HepG2 (cell line): ENCODE measurements around the gene DEFB123. TPM values are rescaled to one million over a fixed set of nuclear protein-coding genes. Genes with fewer than 3 reads are reported as not detected.

ENCODE experiments used
- ATAC-seq: fragments of 200-7000 bp; cut with Tn5 transposase; 3 replicates; pipeline ENCODE4 v1.9.1; 2020; ENCODE audit warnings: mild to moderate bottlenecking, moderate library complexity
- BruUV-seq: library from RNA; stranded (reverse); fragments of 400-500 nt; replicated peaks from 2 replicates; lab custom pipeline; 2021; lab: Mats Ljungman, UMichigan
- CTCF ChIA-PET: fragments of 300-600 bp; formaldehyde crosslinking; extraction: SDS; loops from one replicate; lab custom pipeline; 2021; ENCODE audit warnings: low total read pairs, inconsistent platforms, low intra/inter-chr PET ratio; lab: Yijun Ruan, JAX
- POLR2A ChIA-PET: fragments of 350-600 bp; sonication (Branson Sonifier 250); formaldehyde crosslinking; loops from one replicate; lab custom pipeline; 2020; ENCODE audit warnings: antibody characterized with exemption, inconsistent platforms; lab: Yijun Ruan, JAX
- DNase-seq: peaks from one replicate; pipeline ENCODE4 v3.0.0-alpha.2; 2015; ENCODE audit warnings: low spot score
- FAIRE-seq: peaks from 3 replicates; lab custom pipeline; 2011; peaks lifted over from hg19 to GRCh38; lab: Jason Lieb, UNC
- H2AFZ ChIP-seq: one replicate; pipeline ENCODE4 v1.6.1; 2011; ENCODE audit warnings: low read length, inconsistent platforms
- H3K27ac ChIP-seq: fragments of 300-600 bp; 3 replicates; pipeline ENCODE4 v1.8.0; 2011; ENCODE audit warnings: mixed run types, mild to moderate bottlenecking, mixed read lengths, low read length, inconsistent platforms; ENCODE audit not compliant: insufficient read depth; ENCODE audit errors: extremely low read length
- H3K27me3 ChIP-seq, 2 experiments: fragments of 200-600 bp in 1 of 2; 2 replicates in 1 of 2; 3 replicates in 1 of 2; pipeline versions ENCODE4 v1.6.0 to v1.8.0; 2011; ENCODE audit warnings: low read length in 2 of 2, mild to moderate bottlenecking in 2 of 2, moderate library complexity in 2 of 2, inconsistent platforms in 1 of 2; ENCODE audit not compliant: insufficient read depth in 2 of 2, control insufficient read depth in 1 of 2
- H3K36me3 ChIP-seq, 2 experiments: fragments of 200-600 bp in 1 of 2; replicated peaks in 1 of 2; 2 replicates in 1 of 2; 3 replicates in 1 of 2; pipeline versions ENCODE4 v1.5.1 to v1.8.0; 2011; ENCODE audit warnings: low read length in 2 of 2, inconsistent platforms in 1 of 2; ENCODE audit not compliant: insufficient read depth in 2 of 2, control insufficient read depth in 1 of 2
- H3K4me1 ChIP-seq: 2 replicates; pipeline ENCODE4 v1.5.1; 2012; ENCODE audit warnings: low read length, inconsistent platforms; ENCODE audit not compliant: insufficient read depth
- H3K4me2 ChIP-seq: 2 replicates; pipeline ENCODE4 v1.6.0; 2011; ENCODE audit warnings: low read depth, low read length, inconsistent platforms
- H3K4me3 ChIP-seq, 3 experiments: fragments of 200-600 bp in 1 of 3; sonication (generic), shearing (Covaris generic) in 1 of 3; replicated peaks in 1 of 3; 2 replicates each; pipeline ENCODE4 v1.5.1; 2011 to 2016; ENCODE audit warnings: low read length in 3 of 3, inconsistent platforms in 2 of 3, low read depth in 2 of 3, mild to moderate bottlenecking in 2 of 3, control low read depth in 1 of 3, mixed read lengths in 1 of 3; ENCODE audit not compliant: insufficient read depth in 1 of 3
- H3K79me2 ChIP-seq: one replicate; pipeline ENCODE4 v1.6.1; 2011; ENCODE audit warnings: low read length, inconsistent platforms; ENCODE audit not compliant: insufficient read depth
- H3K9ac ChIP-seq: 2 replicates; pipeline ENCODE4 v1.6.0; 2011; ENCODE audit warnings: mild to moderate bottlenecking, low read depth, low read length, inconsistent platforms; ENCODE audit not compliant: insufficient read depth
- H3K9me3 ChIP-seq: 2 replicates; pipeline ENCODE4 v1.5.1; 2012; ENCODE audit warnings: mild to moderate bottlenecking, low read length
- H4K20me1 ChIP-seq: 2 replicates; pipeline ENCODE4 v1.6.0; 2011; ENCODE audit warnings: inconsistent platforms, mild to moderate bottlenecking, low read length, moderate library complexity; ENCODE audit not compliant: insufficient read depth
- ARID4A ChIP-seq: sonication (generic); formaldehyde crosslinking; IDR thresholded peaks from 2 replicates; pipeline ENCODE4 v1.5.0; 2020; ENCODE audit warnings: mild to moderate bottlenecking, missing genetic modification reagents, borderline replicate concordance
- ATF1 ChIP-seq: IDR thresholded peaks from 2 replicates; pipeline ENCODE4 v1.6.1; 2016; ENCODE audit warnings: mild to moderate bottlenecking, control low read depth
- GATAD1 ChIP-seq: IDR thresholded peaks from 2 replicates; pipeline ENCODE4 v1.6.1; 2016; ENCODE audit warnings: missing genetic modification reagents, missing compliant biosample characterization
- MIER3 ChIP-seq: IDR thresholded peaks from 2 replicates; pipeline ENCODE4 v1.6.1; 2016; ENCODE audit warnings: missing compliant biosample characterization, borderline replicate concordance
- RARG ChIP-seq: sonication (generic); formaldehyde crosslinking; IDR thresholded peaks from 2 replicates; pipeline ENCODE4 v1.4.0; 2020; ENCODE audit warnings: low read depth, mild to moderate bottlenecking, missing genetic modification reagents
- SSRP1 ChIP-seq: IDR thresholded peaks from 2 replicates; pipeline ENCODE4 v1.6.1; 2016; ENCODE audit warnings: control low read depth
- STAT5B ChIP-seq: sonication (generic); formaldehyde crosslinking; IDR thresholded peaks from 2 replicates; pipeline ENCODE4 v1.4.0; 2020; ENCODE audit warnings: missing genetic modification reagents
- TBL1XR1 ChIP-seq: fragments of 150-350 bp; IDR thresholded peaks from 2 replicates; pipeline ENCODE4 v1.6.1; 2014; ENCODE audit warnings: borderline replicate concordance, low read length; ENCODE audit not compliant: partially characterized antibody
- UBTF ChIP-seq: sonication (generic); formaldehyde crosslinking; IDR thresholded peaks from 2 replicates; pipeline ENCODE4 v1.4.0; 2020; ENCODE audit warnings: mild to moderate bottlenecking, missing genetic modification reagents
- ZNF512B ChIP-seq: sonication (generic); formaldehyde crosslinking; IDR thresholded peaks from 2 replicates; pipeline ENCODE4 v1.5.1; 2020; ENCODE audit warnings: missing genetic modification reagents, mild to moderate bottlenecking, borderline replicate concordance
- ZNF772 ChIP-seq: sonication (generic); formaldehyde crosslinking; IDR thresholded peaks from 2 replicates; pipeline ENCODE4 v1.5.0; 2020; ENCODE audit warnings: mild to moderate bottlenecking, missing genetic modification reagents
- WGBS: methylation state at CpG from one replicate; pipeline ENCODE4 v1.1.6; 2017; ENCODE audit warnings: low lambda C conversion rate; 5-methylcytosine and 5-hydroxymethylcytosine counted together
- in situ Hi-C: cut with HindIII; loops from 2 replicates; pipeline ENCODE4 v1.10.0; 2017; ENCODE audit warnings: low pct_unique_long_range_greater_than_20kb; ENCODE audit not compliant: extremely low pct_ligation_motif_present
- intact Hi-C: fragments of 100-400 bp; cut with micrococcal nuclease; formaldehyde crosslinking; loops from one replicate; pipeline ENCODE4 v1.10.0; 2022; ENCODE audit not compliant: unreplicated experiment
- polyA plus RNA-seq, 8 experiments: library from polyadenylated mRNA; depleted of rRNA in 3 of 8; stranded (reverse) in 7 of 8; unstranded in 1 of 8; fragments of >200 nt; fragmentation: Illumina TruSeq in 4 of 8; extraction: Trizol in 4 of 8; gene quantifications; 2 replicates each; pipeline versions ENCODE4 v1.2.1 to v1.2.3, GENCODE V29; 2011 to 2016; ENCODE audit warnings: low read depth in 4 of 8, missing spikeins in 1 of 8, mixed read lengths in 1 of 8; ENCODE audit not compliant: insufficient read depth in 1 of 8
- total RNA-seq, 5 experiments: library from RNA; depleted of rRNA; stranded (reverse); fragments of >200 nt; fragmentation: Illumina TruSeq; extraction: Trizol; gene quantifications; 2 replicates each; pipeline ENCODE4 v1.2.3, GENCODE V29; 2016; ENCODE audit warnings: low read depth in 1 of 5

The DEFB123 gene
- total and polyA plus RNA-seq, 2 of the 13 experiments (the other 11 are each of a cell fraction or from before 2014, with no cell fraction given) = not detected

GRCh38 chr20:31452575-31452974 lies 12.1 kb downstream of the DEFB123 start:
- Histone ChIP-seq H3K9ac (no peak overlapping the region), H4K20me1 (no peaks in the 10 kb centered on the region), H3K4me2 (no peak overlapping the region), H3K4me3 (no peak overlapping the region), H3K4me1 (peaks cover 16% of the 10 kb centered on the region), H3K27me3 (no peaks in the 10 kb centered on the region; a peak in 1 of 5 replicates), H2AFZ (no peak overlapping the region), H3K9me3 (no peaks in the 10 kb centered on the region), H3K79me2 (no peaks in the 10 kb centered on the region), H3K27ac (no peak overlapping the region), H3K36me3 (no peaks in the 10 kb centered on the region)
- POLR2A ChIA-PET = no interaction called here
- in situ Hi-C loops (no loop called here), intact Hi-C loops (no loop called here)
- no peak for FAIRE-seq
- TF ChIP-seq STAT5B (CRISPR knock-in tag) (no peak), MIER3 (CRISPR knock-in tag) (no peak), ARID4A (CRISPR knock-in tag) (no peak), GATAD1 (no peak), TBL1XR1 (no peak), ATF1 (CRISPR knock-in tag) (no peak), ZNF772 (CRISPR knock-in tag) (no peak), ZNF512B (CRISPR knock-in tag) (no peak), RARG (CRISPR knock-in tag) (no peak), UBTF (CRISPR knock-in tag) (no peak), SSRP1 (no peak)
- no peak for ATAC-seq
- CTCF ChIA-PET = no interaction called here
- 35% methylated on average over 2 of the region's 2 CpGs for WGBS
- no peak for DNase-seq
- no TSS peak for BruUV-seq
